GM12891 (cell line): ENCODE results near the gene TAOK3.

ENCODE experiments used
- POLR2A ChIP-seq: IDR thresholded peaks from 2 replicates; pipeline ENCODE4 v1.6.1; 2011; ENCODE audit warnings: low read depth, low read length, control low read depth
- POLR2AphosphoS5 ChIP-seq: IDR thresholded peaks from 2 replicates; pipeline ENCODE4 v1.6.1; 2011; ENCODE audit warnings: low read depth, low read length, control low read depth
- TAF1 ChIP-seq: IDR thresholded peaks from 2 replicates; pipeline ENCODE4 v1.6.1; 2011; ENCODE audit warnings: low read depth, low read length, control low read depth

DNA sequence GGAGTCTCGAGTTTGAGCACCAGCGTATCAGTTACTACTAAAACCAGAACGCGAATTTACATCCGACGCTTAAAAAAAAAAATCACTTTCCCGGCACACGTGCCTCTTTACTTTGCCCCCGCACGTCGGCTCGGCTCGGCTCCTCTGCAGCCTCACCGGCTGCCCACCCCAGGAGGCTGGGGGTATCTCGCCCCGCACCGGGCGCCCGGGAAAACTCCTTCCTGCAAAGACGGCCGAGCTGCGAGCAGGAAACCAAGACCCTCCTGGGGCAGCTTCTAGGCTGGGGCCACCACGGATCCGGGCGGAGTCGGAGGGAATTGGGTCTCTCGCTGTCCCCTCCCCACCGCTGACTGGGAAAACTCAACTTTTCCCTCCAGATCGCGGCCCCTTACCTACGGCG lies 269.5 kb downstream of the TAOK3 start:
- no peak for TF ChIP-seq POLR2A
- no peak for TF ChIP-seq POLR2AphosphoS5
- no peak for TF ChIP-seq TAF1
